HepG2 (cell line): ENCODE measurements around the gene RNF123. TPM values are rescaled to one million over a fixed set of nuclear protein-coding genes. Genes with fewer than 3 reads are reported as not detected.
A peak's percentile ranks its signal among the peaks of the same experiment; 100 is the strongest.

Experiments used
- CBFB ChIP-seq: sonication (generic); formaldehyde crosslinking; IDR thresholded peaks from 2 replicates; pipeline ENCODE4 v1.4.0; 2020; ENCODE audit warnings: missing genetic modification reagents
- FOXK1 ChIP-seq: sonication (generic); formaldehyde crosslinking; IDR thresholded peaks from 2 replicates; pipeline ENCODE4 v1.4.0; 2020; ENCODE audit warnings: low read depth, missing genetic modification reagents, borderline replicate concordance
- GLI4 ChIP-seq: sonication (generic); formaldehyde crosslinking; IDR thresholded peaks from 2 replicates; pipeline ENCODE4 v1.5.1; 2020; ENCODE audit warnings: missing genetic modification reagents, mild to moderate bottlenecking, moderate library complexity, borderline replicate concordance
- IRF2 ChIP-seq: IDR thresholded peaks from 2 replicates; pipeline ENCODE4 v1.6.1; 2018; ENCODE audit warnings: missing genetic modification reagents, missing compliant biosample characterization
- NFKBIZ ChIP-seq: IDR thresholded peaks from 2 replicates; pipeline ENCODE4 v1.6.1; 2018; ENCODE audit warnings: missing genetic modification reagents, missing compliant biosample characterization
- ZNF20 ChIP-seq: sonication (generic); formaldehyde crosslinking; IDR thresholded peaks from 2 replicates; pipeline ENCODE4 v1.4.0; 2020; ENCODE audit warnings: mild to moderate bottlenecking, moderate library complexity, missing genetic modification reagents
- ZNF274 ChIP-seq: sonication (generic); formaldehyde crosslinking; IDR thresholded peaks from 2 replicates; pipeline ENCODE4 v1.5.1; 2020; ENCODE audit warnings: mild to moderate bottlenecking, missing genetic modification reagents
- ZNF441 ChIP-seq: sonication (generic); formaldehyde crosslinking; IDR thresholded peaks from 2 replicates; pipeline ENCODE4 v1.7.0; 2021; ENCODE audit warnings: missing genetic modification reagents, borderline replicate concordance
- polyA plus RNA-seq, 8 experiments: library from polyadenylated mRNA; depleted of rRNA in 3 of 8; stranded (reverse) in 7 of 8; unstranded in 1 of 8; fragments of >200 nt; fragmentation: Illumina TruSeq in 4 of 8; extraction: Trizol in 4 of 8; gene quantifications; 2 replicates each; pipeline versions ENCODE4 v1.2.1 to v1.2.3, GENCODE V29; 2011 to 2016; ENCODE audit warnings: low read depth in 4 of 8, missing spikeins in 1 of 8, mixed read lengths in 1 of 8; ENCODE audit not compliant: insufficient read depth in 1 of 8
- total RNA-seq, 5 experiments: library from RNA; depleted of rRNA; stranded (reverse); fragments of >200 nt; fragmentation: Illumina TruSeq; extraction: Trizol; gene quantifications; 2 replicates each; pipeline ENCODE4 v1.2.3, GENCODE V29; 2016; ENCODE audit warnings: low read depth in 1 of 5
- TF ChIP-seq, protein P1 (sequence below): sonication (generic); formaldehyde crosslinking; IDR thresholded peaks from 2 replicates; pipeline ENCODE4 v1.4.0; 2020; ENCODE audit warnings: mild to moderate bottlenecking, missing genetic modification reagents, borderline replicate concordance
- TF ChIP-seq, protein P2 (sequence below), 2 experiments: fragments of 450-650 bp in 1 of 2; sonication (generic) in 1 of 2; formaldehyde crosslinking in 1 of 2; IDR thresholded peaks; 2 replicates each; pipeline versions ENCODE4 v1.6.1 to v1.8.0; 2016 to 2022; ENCODE audit warnings: antibody characterized with exemption in 1 of 2, mild to moderate bottlenecking in 1 of 2, missing genetic modification reagents in 1 of 2
- TF ChIP-seq, protein P3 (sequence below): sonication (generic); formaldehyde crosslinking; IDR thresholded peaks from 2 replicates; pipeline ENCODE4 v1.8.0; 2022; ENCODE audit warnings: missing genetic modification reagents, mild to moderate bottlenecking, moderate library complexity, borderline replicate concordance

Gene RNF123
- total and polyA plus RNA-seq, 2 of the 13 experiments (the other 11 are each of a cell fraction or from before 2014, with no cell fraction given), result 29.9 to 82.2 TPM

DNA sequence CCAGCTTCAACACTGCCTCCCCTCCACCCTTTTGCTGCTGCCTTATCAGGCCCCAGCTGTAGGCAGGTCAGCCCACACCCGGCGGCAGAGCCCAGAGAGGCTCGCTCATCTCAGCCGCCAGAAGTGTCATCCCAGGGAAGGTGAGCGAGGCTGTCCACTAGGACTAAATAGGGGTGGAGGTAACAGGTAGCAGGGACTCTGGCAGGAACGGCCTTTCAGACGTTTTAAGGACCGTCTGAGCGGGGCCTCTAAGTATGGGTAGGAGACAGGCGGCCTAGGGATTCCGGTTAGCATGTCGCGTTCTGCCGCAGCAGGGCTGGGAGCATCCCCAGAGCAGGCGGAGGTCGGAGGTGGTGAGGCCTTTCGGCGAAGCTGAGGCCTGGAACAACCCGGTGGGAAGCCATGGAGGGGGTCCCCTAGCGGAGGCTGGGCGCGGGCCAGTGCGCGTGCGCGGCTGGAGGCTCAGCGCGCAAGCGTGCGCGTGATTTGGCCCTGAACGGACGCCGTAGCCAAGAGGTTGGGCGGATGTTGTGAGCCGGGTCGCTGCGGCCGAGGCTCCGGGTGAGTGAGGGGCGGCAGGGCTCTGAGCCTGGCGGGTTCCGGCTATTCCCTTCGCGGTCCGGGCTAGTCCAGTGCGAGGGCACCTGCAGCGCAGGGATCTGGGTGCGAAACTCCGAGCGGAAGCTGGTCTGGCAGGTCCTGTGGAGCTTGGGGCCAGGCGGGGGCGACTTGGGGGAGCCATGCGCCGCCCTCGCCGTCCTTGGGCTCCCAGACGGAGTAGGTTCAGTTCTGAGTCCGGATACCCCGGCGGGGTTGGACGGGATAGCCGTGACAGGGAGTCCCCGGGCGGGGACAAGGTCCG, at the start of gene RNF123, which contains the start of gene MST1 (continued):
- TF ChIP-seq, protein P1, sequence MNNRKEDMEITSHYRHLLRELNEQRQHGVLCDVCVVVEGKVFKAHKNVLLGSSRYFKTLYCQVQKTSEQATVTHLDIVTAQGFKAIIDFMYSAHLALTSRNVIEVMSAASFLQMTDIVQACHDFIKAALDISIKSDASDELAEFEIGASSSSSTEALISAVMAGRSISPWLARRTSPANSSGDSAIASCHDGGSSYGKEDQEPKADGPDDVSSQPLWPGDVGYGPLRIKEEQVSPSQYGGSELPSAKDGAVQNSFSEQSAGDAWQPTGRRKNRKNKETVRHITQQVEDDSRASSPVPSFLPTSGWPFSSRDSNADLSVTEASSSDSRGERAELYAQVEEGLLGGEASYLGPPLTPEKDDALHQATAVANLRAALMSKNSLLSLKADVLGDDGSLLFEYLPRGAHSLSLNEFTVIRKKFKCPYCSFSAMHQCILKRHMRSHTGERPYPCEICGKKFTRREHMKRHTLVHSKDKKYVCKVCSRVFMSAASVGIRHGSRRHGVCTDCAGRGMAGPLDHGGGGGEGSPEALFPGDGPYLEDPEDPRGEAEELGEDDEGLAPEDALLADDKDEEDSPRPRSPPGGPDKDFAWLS (CRISPR knock-in tag), result 0 out of 2 replicates have a peak, but pooled peaks have one; percentile 42
- TF ChIP-seq ZNF274 (CRISPR knock-in tag) (no peak; the same call in 1 of the 2 replicates), FOXK1 (CRISPR knock-in tag) (peak; percentile 88; the same call in 1 of the 2 replicates), ZNF441 (CRISPR knock-in tag) (no peak; the same call in 1 of the 2 replicates), CBFB (CRISPR knock-in tag) (peak; percentile 84; the same call in 1 of the 2 replicates), NFKBIZ (CRISPR knock-in tag) (peak; percentile 71; the same call in 1 of the 2 replicates), ZNF20 (CRISPR knock-in tag) (no peak), IRF2 (CRISPR knock-in tag) (peak; percentile 56; the same call in 1 of the 2 replicates), GLI4 (CRISPR knock-in tag) (no peak)
- TF ChIP-seq, protein P2, sequence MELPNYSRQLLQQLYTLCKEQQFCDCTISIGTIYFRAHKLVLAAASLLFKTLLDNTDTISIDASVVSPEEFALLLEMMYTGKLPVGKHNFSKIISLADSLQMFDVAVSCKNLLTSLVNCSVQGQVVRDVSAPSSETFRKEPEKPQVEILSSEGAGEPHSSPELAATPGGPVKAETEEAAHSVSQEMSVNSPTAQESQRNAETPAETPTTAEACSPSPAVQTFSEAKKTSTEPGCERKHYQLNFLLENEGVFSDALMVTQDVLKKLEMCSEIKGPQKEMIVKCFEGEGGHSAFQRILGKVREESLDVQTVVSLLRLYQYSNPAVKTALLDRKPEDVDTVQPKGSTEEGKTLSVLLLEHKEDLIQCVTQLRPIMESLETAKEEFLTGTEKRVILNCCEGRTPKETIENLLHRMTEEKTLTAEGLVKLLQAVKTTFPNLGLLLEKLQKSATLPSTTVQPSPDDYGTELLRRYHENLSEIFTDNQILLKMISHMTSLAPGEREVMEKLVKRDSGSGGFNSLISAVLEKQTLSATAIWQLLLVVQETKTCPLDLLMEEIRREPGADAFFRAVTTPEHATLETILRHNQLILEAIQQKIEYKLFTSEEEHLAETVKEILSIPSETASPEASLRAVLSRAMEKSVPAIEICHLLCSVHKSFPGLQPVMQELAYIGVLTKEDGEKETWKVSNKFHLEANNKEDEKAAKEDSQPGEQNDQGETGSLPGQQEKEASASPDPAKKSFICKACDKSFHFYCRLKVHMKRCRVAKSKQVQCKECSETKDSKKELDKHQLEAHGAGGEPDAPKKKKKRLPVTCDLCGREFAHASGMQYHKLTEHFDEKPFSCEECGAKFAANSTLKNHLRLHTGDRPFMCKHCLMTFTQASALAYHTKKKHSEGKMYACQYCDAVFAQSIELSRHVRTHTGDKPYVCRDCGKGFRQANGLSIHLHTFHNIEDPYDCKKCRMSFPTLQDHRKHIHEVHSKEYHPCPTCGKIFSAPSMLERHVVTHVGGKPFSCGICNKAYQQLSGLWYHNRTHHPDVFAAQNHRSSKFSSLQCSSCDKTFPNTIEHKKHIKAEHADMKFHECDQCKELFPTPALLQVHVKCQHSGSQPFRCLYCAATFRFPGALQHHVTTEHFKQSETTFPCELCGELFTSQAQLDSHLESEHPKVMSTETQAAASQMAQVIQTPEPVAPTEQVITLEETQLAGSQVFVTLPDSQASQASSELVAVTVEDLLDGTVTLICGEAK (IDR thresholded peaks at IDR 0.05), result no peak
- TF ChIP-seq, protein P2 (CRISPR knock-in tag; IDR thresholded peaks at IDR 0.05), result peak; percentile 48; the same call in 1 of the 2 replicates
- TF ChIP-seq, protein P3, sequence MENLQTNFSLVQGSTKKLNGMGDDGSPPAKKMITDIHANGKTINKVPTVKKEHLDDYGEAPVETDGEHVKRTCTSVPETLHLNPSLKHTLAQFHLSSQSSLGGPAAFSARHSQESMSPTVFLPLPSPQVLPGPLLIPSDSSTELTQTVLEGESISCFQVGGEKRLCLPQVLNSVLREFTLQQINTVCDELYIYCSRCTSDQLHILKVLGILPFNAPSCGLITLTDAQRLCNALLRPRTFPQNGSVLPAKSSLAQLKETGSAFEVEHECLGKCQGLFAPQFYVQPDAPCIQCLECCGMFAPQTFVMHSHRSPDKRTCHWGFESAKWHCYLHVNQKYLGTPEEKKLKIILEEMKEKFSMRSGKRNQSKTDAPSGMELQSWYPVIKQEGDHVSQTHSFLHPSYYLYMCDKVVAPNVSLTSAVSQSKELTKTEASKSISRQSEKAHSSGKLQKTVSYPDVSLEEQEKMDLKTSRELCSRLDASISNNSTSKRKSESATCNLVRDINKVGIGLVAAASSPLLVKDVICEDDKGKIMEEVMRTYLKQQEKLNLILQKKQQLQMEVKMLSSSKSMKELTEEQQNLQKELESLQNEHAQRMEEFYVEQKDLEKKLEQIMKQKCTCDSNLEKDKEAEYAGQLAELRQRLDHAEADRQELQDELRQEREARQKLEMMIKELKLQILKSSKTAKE, result no peak
